CMK (cell line): Measurements from ENCODE around the gene TES.
A peak's percentile ranks its signal among the peaks of the same experiment; 100 is the strongest.
"Not testable (repeated sequence)": the region's sequence is repeated elsewhere in the genome, so short reads cannot be mapped to it uniquely, and the experiment has no call there.

Experiments
- DNase-seq: peaks from one replicate; pipeline ENCODE4 v3.0.0-alpha.2; 2010; ENCODE audit warnings: low read depth

TES gene

DNA sequence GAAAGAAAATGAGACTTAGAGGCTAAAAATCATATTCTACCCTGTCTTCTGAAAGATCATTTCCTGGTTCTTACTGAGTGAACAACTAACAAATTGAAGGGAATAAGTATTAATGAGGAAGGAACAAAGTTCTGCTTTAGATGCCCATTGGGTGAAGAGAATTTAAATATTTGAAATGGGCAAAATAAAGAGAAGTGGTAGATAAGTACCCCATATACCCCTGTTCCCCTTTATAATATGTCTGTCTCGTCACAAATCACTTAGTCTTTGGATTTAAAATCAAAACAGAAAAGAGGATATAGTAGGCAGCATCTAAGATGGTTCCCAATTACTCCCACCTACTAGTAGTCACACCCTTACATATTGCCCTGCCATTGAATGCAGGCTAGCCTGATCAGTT lies 13.2 kb downstream of the TES start:
- DNase-seq, result no peak

DNA sequence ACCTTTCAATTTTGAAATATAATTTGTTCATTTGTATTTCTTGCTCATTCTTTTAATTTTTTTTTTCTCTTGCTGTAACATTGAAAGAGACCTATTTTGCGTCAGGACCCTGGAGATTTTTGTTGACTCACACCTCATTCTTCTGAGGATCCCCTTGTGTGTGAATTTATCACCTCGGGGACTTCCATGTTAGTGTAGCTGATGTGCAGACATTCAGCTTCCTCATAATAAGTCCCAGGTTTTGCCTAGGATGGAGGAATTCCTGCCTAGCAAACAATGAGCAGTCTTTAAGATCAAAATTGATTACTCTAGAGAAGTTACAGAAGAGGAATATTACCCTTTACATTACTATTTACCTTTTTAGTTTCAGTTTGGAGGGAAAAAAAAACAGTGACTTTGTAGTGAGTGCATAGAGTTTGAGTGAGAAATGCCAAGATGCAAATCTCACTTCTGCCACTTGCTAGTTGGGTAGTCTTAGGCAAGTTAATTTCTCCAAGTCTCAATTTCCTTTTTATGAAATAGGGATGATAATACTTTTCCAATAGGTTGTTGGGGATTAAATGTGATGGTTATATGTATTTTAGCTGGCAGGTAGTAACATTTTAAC lies 14.3 kb downstream of the TES start:
- no peak for DNase-seq

GRCh38 chr7:116225860-116226259 lies 15.5 kb downstream of the TES start:
- no peak for DNase-seq

DNA sequence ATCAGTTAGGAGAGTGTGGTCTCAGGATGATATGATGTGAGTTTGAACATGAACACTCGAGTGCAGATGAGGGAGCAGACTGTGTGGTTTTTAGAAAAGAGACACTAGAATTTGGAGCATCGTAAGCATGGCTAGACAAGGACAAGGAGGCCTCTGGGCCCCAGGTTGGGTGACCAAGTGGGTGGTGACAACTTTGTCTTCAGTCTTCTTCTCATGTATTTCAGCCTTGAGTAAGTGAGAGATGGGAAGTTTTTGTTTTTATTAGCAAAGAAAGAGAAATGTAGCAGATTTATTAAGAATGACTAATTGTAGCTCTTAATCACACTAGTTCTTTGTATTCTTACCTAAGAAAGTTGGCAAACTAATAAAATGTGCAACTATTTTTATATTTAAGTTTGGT lies 16.3 kb downstream of the TES start:
- no peak for DNase-seq

- DNase-seq, result no peak
These were observed 17.4 kb downstream of the TES start for GRCh38 chr7:116227678-116228239.

- no peak for DNase-seq
These were observed 17.9 kb downstream of the TES start for GRCh38 chr7:116228241-116228640.

DNA sequence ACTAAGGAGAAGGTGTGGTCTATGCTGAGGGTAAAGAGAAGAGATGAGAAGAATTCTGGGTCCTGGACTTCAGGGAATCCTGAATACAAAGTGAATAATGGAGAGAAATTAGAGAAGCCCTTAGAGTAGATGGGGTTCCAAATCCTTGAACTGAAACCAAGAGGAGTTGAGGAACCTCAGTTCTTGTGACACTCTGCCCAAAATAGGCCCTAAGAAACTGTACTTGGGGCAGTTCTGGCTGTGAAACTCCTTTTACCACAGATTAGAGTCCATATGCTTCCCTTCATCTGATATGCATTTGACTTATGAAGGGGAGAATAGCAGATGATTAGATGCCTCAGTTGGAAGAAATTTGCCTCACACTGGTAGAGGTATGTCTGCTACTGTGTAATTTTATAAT lies 19.0 kb downstream of the TES start:
- DNase-seq, result no peak

DNA sequence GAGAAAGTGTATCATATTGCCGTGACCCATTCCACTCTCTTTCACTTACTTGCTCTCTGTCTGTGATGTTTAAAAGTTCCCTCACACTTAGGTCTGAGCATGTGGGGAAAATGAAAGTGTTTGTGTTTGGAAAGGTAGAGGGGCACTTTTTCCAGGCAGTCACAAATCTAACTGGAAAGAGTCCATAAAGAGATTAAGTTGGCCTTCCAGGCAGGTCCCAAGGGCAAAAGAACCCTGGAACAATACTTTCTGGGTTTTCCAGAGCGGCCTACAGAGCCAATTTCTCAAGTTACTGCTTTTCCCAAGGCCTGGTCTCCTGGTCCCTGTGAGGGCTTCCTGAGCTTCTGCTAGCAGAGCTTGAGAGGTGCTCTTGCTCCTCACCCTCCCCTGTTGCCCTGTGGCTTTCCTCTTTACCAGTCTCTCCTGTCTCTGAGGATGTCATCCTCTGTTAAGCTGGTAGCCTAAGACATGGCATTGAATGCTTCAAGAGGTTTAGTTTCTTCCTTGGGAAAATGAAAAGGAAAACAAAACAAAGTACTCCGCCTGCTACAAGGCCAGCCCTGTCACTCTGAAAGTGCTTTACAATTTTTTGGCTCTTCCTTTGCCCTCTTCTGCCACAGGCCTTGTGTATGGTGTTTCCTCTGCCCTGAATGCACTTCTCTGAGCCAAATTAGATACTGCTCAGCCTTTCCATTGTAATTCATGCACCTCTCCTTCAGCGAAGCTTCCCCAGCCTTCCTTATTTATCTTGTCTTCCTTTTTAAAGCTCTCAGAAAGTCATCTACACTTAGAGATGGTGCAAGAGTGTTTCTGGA lies 20.1 kb downstream of the TES start:
- DNase-seq, result no peak

GRCh38 chr7:116231543-116231942 lies 21.2 kb downstream of the TES start:
- no peak for DNase-seq

DNA sequence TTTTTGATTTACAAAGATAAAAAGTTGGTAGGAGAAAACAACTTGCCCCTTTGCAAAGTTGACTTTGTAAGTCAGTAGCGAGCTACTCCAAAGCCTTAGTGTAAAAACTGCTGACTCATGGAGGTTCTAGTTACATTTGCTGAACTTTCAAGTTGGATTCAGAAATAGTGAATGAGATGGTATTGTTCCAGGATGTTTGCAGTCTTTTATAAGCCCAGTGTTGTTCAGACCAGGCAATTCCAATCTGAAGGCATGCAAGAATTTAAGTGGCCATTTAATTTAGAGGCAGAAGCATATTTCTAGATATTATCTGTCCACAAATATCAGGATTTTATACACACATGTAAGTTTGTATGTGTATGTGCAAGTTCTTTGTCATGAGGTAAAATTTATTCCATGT lies 21.6 kb downstream of the TES start:
- DNase-seq, result no peak

GRCh38 chr7:116232350-116232749 lies 22.0 kb downstream of the TES start:
- no peak for DNase-seq

DNA sequence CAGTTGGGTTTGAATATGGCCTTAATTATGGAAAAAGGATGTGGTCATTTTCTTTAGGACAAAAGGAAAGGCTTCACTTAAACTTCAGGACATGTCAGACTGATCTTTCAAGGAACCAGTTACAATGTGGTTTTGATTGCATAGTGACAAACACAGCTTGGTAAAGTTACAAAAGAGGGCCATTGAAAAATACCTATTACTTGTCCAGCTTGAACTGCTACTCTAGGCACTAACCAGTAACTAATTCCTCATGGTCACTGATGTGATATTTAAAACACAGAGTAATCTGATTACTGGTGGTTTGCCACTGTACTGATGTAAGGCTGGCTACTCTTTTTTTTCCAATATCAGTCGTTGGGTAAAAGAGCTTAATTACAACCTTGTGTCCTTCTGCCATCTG lies 22.6 kb downstream of the TES start:
- DNase-seq, result no peak

DNA sequence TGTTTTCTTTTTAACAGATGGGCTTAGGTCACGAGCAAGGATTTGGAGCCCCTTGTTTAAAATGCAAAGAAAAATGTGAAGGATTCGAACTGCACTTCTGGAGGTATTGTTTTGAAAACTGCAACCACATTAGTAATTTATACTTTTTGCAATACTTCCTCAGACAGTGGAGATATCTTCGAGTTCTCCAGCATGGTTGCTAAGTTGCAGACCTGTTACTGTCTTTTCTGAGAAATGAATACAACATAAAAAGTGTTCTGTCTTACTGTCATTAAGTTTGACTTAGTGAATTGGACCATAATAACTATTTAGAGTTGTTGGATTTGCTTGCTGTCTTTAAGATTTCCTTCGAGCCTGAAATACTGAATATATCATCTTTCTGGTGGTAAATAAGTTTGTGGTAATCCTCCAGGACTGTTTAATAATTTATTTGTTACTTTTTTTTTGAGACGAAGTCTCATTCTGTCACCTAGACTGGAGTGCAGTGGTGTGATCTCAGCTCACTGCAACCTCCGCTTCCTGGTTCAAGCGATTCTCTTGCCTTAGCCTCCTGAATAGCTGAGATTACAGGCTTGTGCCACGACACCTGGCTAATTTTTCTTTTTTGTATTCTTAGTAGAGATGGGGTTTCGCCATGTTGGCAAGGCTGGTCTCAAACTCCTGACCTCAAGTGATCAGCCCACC lies 24.3 kb downstream of the TES start:
- DNase-seq, result no peak

GRCh38 chr7:116235380-116235779 lies 25.0 kb downstream of the TES start:
- DNase-seq, result no peak

GRCh38 chr7:116236020-116236630 lies 25.8 kb downstream of the TES start:
- peak; percentile 11 for DNase-seq

GRCh38 chr7:116239020-116239419 lies 28.7 kb downstream of the TES start:
- DNase-seq, result no peak

- DNase-seq, result no peak
These were observed 29.1 kb downstream of the TES start for GRCh38 chr7:116239434-116239833.

DNA sequence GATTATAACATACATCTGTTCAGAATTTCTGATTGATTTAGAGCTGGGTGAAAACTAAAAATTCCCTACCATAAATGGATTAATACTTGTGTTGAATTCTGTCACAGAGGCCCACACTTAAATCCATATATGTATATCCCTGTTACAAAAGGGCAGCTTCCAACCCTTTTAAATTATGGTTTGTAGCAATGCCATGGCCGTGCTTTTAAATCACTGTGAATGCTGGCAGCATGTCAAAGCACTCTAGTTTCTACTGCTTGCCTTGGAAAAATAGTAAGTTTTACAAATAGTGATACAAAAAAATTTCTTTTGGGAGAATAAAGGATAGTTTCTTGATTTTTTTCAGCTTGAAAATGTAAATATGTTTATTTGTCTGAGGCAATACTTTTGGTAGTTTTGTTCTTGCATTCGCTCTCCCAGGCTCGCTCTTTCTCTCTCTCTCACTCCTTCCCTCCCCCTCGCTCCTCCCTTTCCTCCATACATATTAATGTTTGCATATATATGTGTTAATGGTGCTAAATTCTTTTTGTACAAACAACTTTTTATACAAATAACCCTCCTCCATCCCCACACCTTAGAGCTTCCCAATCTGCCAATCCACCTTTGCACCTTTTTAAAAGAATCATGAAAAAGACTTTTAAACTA lies 29.8 kb downstream of the TES start:
- DNase-seq, result no peak

GRCh38 chr7:116241291-116241690 lies 31.0 kb downstream of the TES start:
- DNase-seq, result no peak

DNA sequence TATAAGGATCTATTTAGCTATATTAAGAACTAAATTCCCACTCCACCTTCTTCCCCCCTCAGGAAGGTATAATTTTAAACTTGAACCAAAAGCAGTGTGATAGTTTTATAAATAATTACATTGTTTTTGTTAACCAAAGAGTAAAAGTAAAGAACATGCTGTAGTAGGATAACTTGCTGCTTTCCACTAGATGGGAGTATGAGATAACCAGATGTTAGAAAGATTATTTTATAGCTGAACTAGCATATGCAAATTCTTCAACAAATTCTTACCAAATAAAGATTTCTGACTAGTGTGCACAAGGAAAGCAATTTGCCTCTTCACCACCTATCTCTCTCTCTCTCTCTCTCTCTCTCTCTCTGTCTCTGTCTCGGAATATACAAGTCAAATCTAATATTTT lies 31.8 kb downstream of the TES start:
- DNase-seq, result no peak

- no peak for DNase-seq
These were observed 32.4 kb downstream of the TES start for GRCh38 chr7:116242759-116243158.

DNA sequence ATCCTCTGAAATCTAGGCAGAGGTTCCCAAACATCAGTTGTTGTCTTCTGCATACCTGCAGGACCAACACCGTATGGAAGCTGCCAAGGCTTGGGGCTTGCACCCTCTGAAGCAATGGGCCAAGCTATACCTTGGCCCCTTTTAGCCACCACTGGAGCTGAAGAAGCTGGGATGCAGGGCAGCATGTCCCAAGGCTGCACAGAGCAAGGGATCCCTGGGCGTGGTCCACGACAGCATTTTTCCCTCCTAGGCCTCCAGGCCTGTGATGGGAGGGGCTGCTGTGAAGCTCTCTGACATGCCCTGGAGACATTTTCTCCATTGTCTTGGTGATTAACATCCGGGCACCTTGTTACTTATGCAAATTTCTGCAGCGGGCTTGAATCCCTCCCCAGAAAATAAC lies 34.5 kb downstream of the TES start:
- DNase-seq, result not testable (repeated sequence)
